B cell (primary cell): ENCODE measurements around the gene MTCL1.

Source experiments
- CTCF ChIP-seq: fragments of 200-600 bp; IDR thresholded peaks from one replicate; pipeline ENCODE4 v1.8.0; 2022; ENCODE audit warnings: antibody characterized with exemption, mild to moderate bottlenecking
- EZH2 ChIP-seq: IDR thresholded peaks from 2 replicates; pipeline ENCODE4 v1.6.1; 2012; ENCODE audit warnings: borderline replicate concordance, low read depth, mild to moderate bottlenecking, moderate library complexity, low read length; ENCODE audit not compliant: insufficient read depth, poor library complexity, severe bottlenecking

- TF ChIP-seq CTCF (no peak), EZH2 (no peak)
Measured at GRCh38 chr18:8657873-8658470, 47.4 kb upstream of the MTCL1 start.
